ENCODE data around the gene SUSD4. TPM values are rescaled to one million over a fixed set of nuclear protein-coding genes. Genes with fewer than 3 reads are reported as not detected.

SUSD4 gene
- total and polyA plus RNA-seq, 2 donors (not counting 3 experiments of a cell fraction or from before 2014, with no cell fraction given) = not detected

DNA sequence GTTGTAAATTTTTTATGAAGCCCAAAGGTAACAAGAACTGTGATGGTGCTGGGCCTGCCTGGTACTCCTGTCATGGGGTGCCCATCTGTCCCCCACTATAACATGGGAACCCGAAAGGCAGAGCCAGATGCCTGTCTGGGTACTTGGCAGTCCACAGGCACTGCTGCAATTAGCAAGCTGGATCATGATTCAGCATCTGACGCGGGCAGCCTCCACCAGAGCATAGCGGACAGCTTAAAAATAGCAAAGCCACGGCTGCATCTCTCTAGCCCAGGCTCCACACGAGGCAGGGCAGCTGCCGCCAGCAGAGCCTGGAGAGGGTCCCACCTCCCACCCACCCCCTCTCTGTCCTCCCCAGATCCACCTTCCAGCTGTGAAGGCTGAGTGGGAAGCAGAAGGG lies 22.9 kb downstream of the SUSD4 start:
- ChIA-PET CTCF (no interaction called here), POLR2A (no interaction called here)
- H3K4me2 ChIP-seq (ENCODE audit: insufficient read depth, low read length) = no peak overlapping the region
- no peaks in the 10 kb centered on the region for H3K79me2 ChIP-seq (ENCODE audit: control insufficient read depth, insufficient read depth, low read length)
- H3K9me1 ChIP-seq (replicated peaks; ENCODE audit: control insufficient read depth, extremely low read depth, insufficient read depth, low read length) = no peaks in the 10 kb centered on the region
- H4K20me1 ChIP-seq (replicated peaks; ENCODE audit: control insufficient read depth, extremely low read depth, insufficient read depth, low read length) = no peaks in the 10 kb centered on the region
- BruUV-seq (replicated peaks) = no TSS peak
- H3K27ac ChIP-seq (ENCODE audit: insufficient read depth, low read depth, low read length) = no peak overlapping the region
- H3K4me3 ChIP-seq (replicated peaks in 1 of 3; ENCODE audit: insufficient read depth in 1 of 3, low read depth in 1 of 3, low read length in 3 of 3) = no peak overlapping the region
- no peak overlapping the region for H3K9ac ChIP-seq (replicated peaks; ENCODE audit: extremely low read depth, insufficient read depth, low read length)
- DNase-seq (ENCODE audit: low read depth, low spot score) = no peak
- H3K36me3 ChIP-seq (ENCODE audit: control insufficient read depth in 2 of 2, extremely low read depth in 1 of 2, insufficient read depth in 2 of 2, low read length in 2 of 2) = no peaks in the 10 kb centered on the region
- H2AFZ ChIP-seq (ENCODE audit: low read depth, low read length) = no peak overlapping the region
- no peaks in the 10 kb centered on the region for H3K4me1 ChIP-seq (ENCODE audit: control insufficient read depth, extremely low read depth, insufficient read depth, low read length)
- dilution Hi-C loops (cut with MboI; ENCODE audit: extremely low pct_ligation_motif_present, low sequenced_read_pairs) = no loop called here
- intact Hi-C loops (cut with micrococcal nuclease) = no loop called here
- H3K9me3 ChIP-seq (replicated peaks; ENCODE audit: control insufficient read depth, insufficient read depth, low read length) = no peaks in the 10 kb centered on the region
- no peak for FAIRE-seq
- peaks cover 0 to 6% of the 10 kb centered on the region in 2 experiments for H3K27me3 ChIP-seq (ENCODE audit: control insufficient read depth in 2 of 2, insufficient read depth in 2 of 2, low read length in 2 of 2)
- TF ChIP-seq MYC (IDR thresholded peaks at IDR 0.05; ENCODE audit: low read depth, low read length) = no peak
- no peak for TF ChIP-seq POLR2AphosphoS5 (IDR thresholded peaks at IDR 0.05; ENCODE audit: insufficient read depth, low read depth, low read length)
- TF ChIP-seq, protein P1, sequence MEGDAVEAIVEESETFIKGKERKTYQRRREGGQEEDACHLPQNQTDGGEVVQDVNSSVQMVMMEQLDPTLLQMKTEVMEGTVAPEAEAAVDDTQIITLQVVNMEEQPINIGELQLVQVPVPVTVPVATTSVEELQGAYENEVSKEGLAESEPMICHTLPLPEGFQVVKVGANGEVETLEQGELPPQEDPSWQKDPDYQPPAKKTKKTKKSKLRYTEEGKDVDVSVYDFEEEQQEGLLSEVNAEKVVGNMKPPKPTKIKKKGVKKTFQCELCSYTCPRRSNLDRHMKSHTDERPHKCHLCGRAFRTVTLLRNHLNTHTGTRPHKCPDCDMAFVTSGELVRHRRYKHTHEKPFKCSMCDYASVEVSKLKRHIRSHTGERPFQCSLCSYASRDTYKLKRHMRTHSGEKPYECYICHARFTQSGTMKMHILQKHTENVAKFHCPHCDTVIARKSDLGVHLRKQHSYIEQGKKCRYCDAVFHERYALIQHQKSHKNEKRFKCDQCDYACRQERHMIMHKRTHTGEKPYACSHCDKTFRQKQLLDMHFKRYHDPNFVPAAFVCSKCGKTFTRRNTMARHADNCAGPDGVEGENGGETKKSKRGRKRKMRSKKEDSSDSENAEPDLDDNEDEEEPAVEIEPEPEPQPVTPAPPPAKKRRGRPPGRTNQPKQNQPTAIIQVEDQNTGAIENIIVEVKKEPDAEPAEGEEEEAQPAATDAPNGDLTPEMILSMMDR (IDR thresholded peaks at IDR 0.05; ENCODE audit: extremely low read depth in 1 of 2, insufficient read depth in 1 of 2, low read depth in 1 of 2, low read length in 2 of 2) = no peak
- no peak for TF ChIP-seq FOS (IDR thresholded peaks at IDR 0.05; ENCODE audit: borderline replicate concordance, insufficient read depth, low read length)
- TF ChIP-seq EZH2 (IDR thresholded peaks at IDR 0.05; ENCODE audit: borderline replicate concordance, low read depth, low read length, severe bottlenecking) = no peak
- TF ChIP-seq POLR2A (IDR thresholded peaks at IDR 0.05; ENCODE audit: low read depth, low read length) = no peak
- TF ChIP-seq JUN (IDR thresholded peaks at IDR 0.05; ENCODE audit: borderline replicate concordance, insufficient read depth, insufficient read length, low read depth) = no peak
- TF ChIP-seq, protein P2, sequence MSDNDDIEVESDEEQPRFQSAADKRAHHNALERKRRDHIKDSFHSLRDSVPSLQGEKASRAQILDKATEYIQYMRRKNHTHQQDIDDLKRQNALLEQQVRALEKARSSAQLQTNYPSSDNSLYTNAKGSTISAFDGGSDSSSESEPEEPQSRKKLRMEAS (IDR thresholded peaks at IDR 0.05; ENCODE audit: insufficient read depth, insufficient read length) = no peak
- TF ChIP-seq GATA2 (IDR thresholded peaks at IDR 0.05; ENCODE audit: insufficient read depth, insufficient read length, low read depth, low read length) = no peak
